Upper lobe of left lung (tissue), 6 donors: ENCODE results near the gene SDR9C7. TPM values are rescaled to one million over a fixed set of nuclear protein-coding genes. Genes with fewer than 3 reads are reported as not detected.

Experiments
- ATAC-seq, 2 donors: fragments of 200-7000 bp; cut with Tn5 transposase; one replicate each; pipeline ENCODE4 v1.9.1; 2022; ENCODE audit warnings: mild to moderate bottlenecking in 2 of 2, moderate library complexity in 2 of 2; ENCODE audit not compliant: low FRiP score in 2 of 2
- DNase-seq, 2 donors: peaks; one replicate each; pipeline ENCODE4 v3.0.0-alpha.2; 2019 to 2020
- H3K27ac ChIP-seq, 4 donors: fragments of 200-600 bp; sonication (generic); one replicate each; pipeline ENCODE4 v1.5.1; 2016 to 2019
- H3K27me3 ChIP-seq, 4 donors: fragments of 200-600 bp; sonication (generic); one replicate each; pipeline ENCODE4 v1.5.1; 2017 to 2019
- H3K36me3 ChIP-seq, 4 donors: fragments of 200-600 bp; sonication (generic); one replicate each; pipeline ENCODE4 v1.5.1; 2016 to 2019
- H3K4me1 ChIP-seq, 4 donors: fragments of 200-600 bp; sonication (generic); one replicate each; pipeline ENCODE4 v1.5.1; 2018 to 2019
- H3K4me3 ChIP-seq, 4 donors: fragments of 200-600 bp; sonication (generic); one replicate each; pipeline ENCODE4 v1.5.1; 2017 to 2019; ENCODE audit warnings: mild to moderate bottlenecking in 2 of 4, moderate library complexity in 1 of 4
- H3K9me3 ChIP-seq, 4 donors: fragments of 200-600 bp; sonication (generic); one replicate each; pipeline ENCODE4 v1.5.1; 2018 to 2019
- CTCF ChIP-seq, 6 experiments: fragments of 450-650 bp in 4 of 6; fragments of 200-600 bp in 2 of 6; sonication (generic) in 2 of 6; IDR thresholded peaks; one replicate each; pipeline ENCODE4 v1.5.1; 2016 to 2019; ENCODE audit warnings: antibody characterized with exemption in 6 of 6
- EP300 ChIP-seq, 4 donors: sonication (generic); formaldehyde crosslinking; IDR thresholded peaks; one replicate each; pipeline ENCODE4 v1.5.1; 2017; ENCODE audit warnings: antibody characterized with exemption in 4 of 4, control low read depth in 2 of 4
- POLR2A ChIP-seq, 4 donors: fragments of 450-650 bp; IDR thresholded peaks; one replicate each; pipeline ENCODE4 v1.5.1; 2016 to 2017; ENCODE audit warnings: antibody characterized with exemption in 4 of 4, mild to moderate bottlenecking in 2 of 4
- POLR2AphosphoS5 ChIP-seq, 2 donors: sonication (generic); formaldehyde crosslinking; IDR thresholded peaks; one replicate each; pipeline ENCODE4 v1.5.1; 2017; ENCODE audit warnings: antibody characterized with exemption in 2 of 2
- WGBS, 2 donors: methylation state at CpG; one replicate each; pipeline ENCODE4 v1.1.5; 2017 to 2018; 5-methylcytosine and 5-hydroxymethylcytosine counted together
- total RNA-seq, 6 donors: library from RNA; depleted of rRNA in 4 of 6; stranded (reverse); fragments of >200 nt in 4 of 6; gene quantifications; one replicate each; pipeline versions ENCODE4 v1.1.0 to v1.2.1, GENCODE V29; 2016 to 2021
- donor health status: DM: no; HTN: no; CAD: no; lungs with moderate emphysema.
- donor health status: DM: no; HTN: yes; CAD: no; lungs with severe emphysema.

Gene SDR9C7
- total RNA-seq, 6 donors from 2014 or later = not detected

- DNase-seq = no peak
- WGBS, 2 donors = 60 to 83% methylated on average over 1 to 2 of the region's 2 CpGs
Observed at GRCh38 chr12:56958422-56958821, 24.2 kb upstream of the SDR9C7 start.

GRCh38 chr12:56957229-56958052 lies 23.2 kb upstream of the SDR9C7 start, which contains the start of gene RDH16:
Gene RDH16, minus strand, starts transcription at chr12:56957608. Its CDS starts 146 bp downstream, at chr12:56957462.
- Histone ChIP-seq H3K27me3 (no peaks in the 10 kb centered on the region), H3K36me3 (no peaks in the 10 kb centered on the region), H3K27ac (no peak within 1 kb of the TSS), H3K4me1 (no peaks in the 10 kb centered on the region), H3K9me3 (peaks cover 0 to 9% (median 2%) of the 10 kb centered on the region in 4 donors), H3K4me3 (no peak within 1 kb of the TSS)
- ATAC-seq (no peak), DNase-seq (no peak)
- 77 to 89% methylated on average over 10 of the region's 10 CpGs for WGBS, 2 donors
- TF ChIP-seq EP300 (IDR thresholded peaks at IDR 0.05) (no peak), CTCF (IDR thresholded peaks at IDR 0.05) (no peak), POLR2A (IDR thresholded peaks at IDR 0.05) (no peak), POLR2AphosphoS5 (IDR thresholded peaks at IDR 0.05) (no peak)

More at GRCh38 chr12:56958422-56958821, 24.2 kb upstream of the SDR9C7 start:
- H3K27ac ChIP-seq = no peak overlapping the region
- no peak for ATAC-seq
- no peaks in the 10 kb centered on the region for H3K27me3 ChIP-seq
- TF ChIP-seq CTCF (IDR thresholded peaks at IDR 0.05) (no peak), POLR2AphosphoS5 (IDR thresholded peaks at IDR 0.05) (no peak), POLR2A (IDR thresholded peaks at IDR 0.05) (no peak), EP300 (IDR thresholded peaks at IDR 0.05) (no peak)
- H3K4me1 ChIP-seq = no peaks in the 10 kb centered on the region
- no peak overlapping the region for H3K4me3 ChIP-seq
- no peaks in the 10 kb centered on the region for H3K36me3 ChIP-seq
- peaks cover 0 to 9% (median 2%) of the 10 kb centered on the region in 4 donors for H3K9me3 ChIP-seq

- ATAC-seq (no peak), DNase-seq (no peak)
- TF ChIP-seq POLR2AphosphoS5 (IDR thresholded peaks at IDR 0.05) (no peak), EP300 (IDR thresholded peaks at IDR 0.05) (no peak), POLR2A (IDR thresholded peaks at IDR 0.05) (no peak), CTCF (IDR thresholded peaks at IDR 0.05) (no peak)
- no peak overlapping the region for H3K27ac ChIP-seq
- no peaks in the 10 kb centered on the region for H3K4me1 ChIP-seq
- H3K27me3 ChIP-seq = no peaks in the 10 kb centered on the region
- WGBS, 2 donors = 61 to 64% methylated on average over 2 of the region's 2 CpGs
- H3K4me3 ChIP-seq = no peak overlapping the region
- peaks cover 0 to 9% (median 2%) of the 10 kb centered on the region in 4 donors for H3K9me3 ChIP-seq
- no peaks in the 10 kb centered on the region for H3K36me3 ChIP-seq
Observed at GRCh38 chr12:56955631-56956256, 21.5 kb upstream of the SDR9C7 start.

GRCh38 chr12:56954958-56955355 lies 20.7 kb upstream of the SDR9C7 start:
- no peaks in the 10 kb centered on the region for H3K36me3 ChIP-seq
- H3K27me3 ChIP-seq = no peaks in the 10 kb centered on the region
- H3K4me1 ChIP-seq = no peaks in the 10 kb centered on the region
- no peak for DNase-seq
- H3K27ac ChIP-seq = no peak overlapping the region
- 80 to 84% methylated on average over 1 to 6 of the region's 6 CpGs for WGBS, 2 donors
- TF ChIP-seq POLR2AphosphoS5 (IDR thresholded peaks at IDR 0.05) = no peak
- no peak for TF ChIP-seq POLR2A (IDR thresholded peaks at IDR 0.05)
- TF ChIP-seq EP300 (IDR thresholded peaks at IDR 0.05) = no peak
- no peak for TF ChIP-seq CTCF (IDR thresholded peaks at IDR 0.05)
- no peak for ATAC-seq
- H3K9me3 ChIP-seq = peaks cover 0 to 9% (median 2%) of the 10 kb centered on the region in 4 donors
- no peak overlapping the region for H3K4me3 ChIP-seq
